Measurements from ENCODE around the gene DENND4B. TPM values are rescaled to one million over a fixed set of nuclear protein-coding genes. Genes with fewer than 3 reads are reported as not detected.

The DENND4B gene
- total and polyA plus RNA-seq, 9 of the 15 experiments (the other 6 are each of a cell fraction or from before 2014, with no cell fraction given): 9.5 to 80.5 (median 23.1) TPM

- TF ChIP-seq ZNF280A (IDR thresholded peaks at IDR 0.05; ENCODE audit: low read depth, partially characterized antibody) (no peak), ESRRA (IDR thresholded peaks at IDR 0.05; ENCODE audit: borderline replicate concordance, low read depth) (no peak), UBTF (IDR thresholded peaks at IDR 0.05; ENCODE audit: borderline replicate concordance in 1 of 2, low read depth in 2 of 2, low read length in 2 of 2) (0 out of 4 replicates have a peak, but pooled peaks of 1 of the 2 experiments have one; percentile 14), ERF (CRISPR knock-in tag; IDR thresholded peaks at IDR 0.05) (no peak), NFRKB (IDR thresholded peaks at IDR 0.05; ENCODE audit: low read depth) (no peak), CBFA2T3 (IDR thresholded peaks at IDR 0.05) (no peak), TBP (optimal IDR thresholded peaks at IDR 0.05; ENCODE audit: low read depth, low read length) (peak; percentile 28), GTF2A2 (tag; IDR thresholded peaks at IDR 0.05) (no peak), SMARCC2 (IDR thresholded peaks at IDR 0.05; ENCODE audit: low read depth) (no peak), GTF2B (IDR thresholded peaks at IDR 0.05; ENCODE audit: extremely low read depth, insufficient read length) (no peak), ATF7 (IDR thresholded peaks at IDR 0.05) (no peak), POU5F1 (IDR thresholded peaks at IDR 0.05; ENCODE audit: borderline replicate concordance, low read depth, low read length, partially characterized antibody) (no peak), ZNF584 (CRISPR knock-in tag; IDR thresholded peaks at IDR 0.05; ENCODE audit: low read depth) (no peak), PHB (CRISPR knock-in tag; IDR thresholded peaks at IDR 0.05) (no peak), MYC (IDR thresholded peaks at IDR 0.05; ENCODE audit: low read depth, low read length) (no peak), MYC (CRISPR knock-in tag; IDR thresholded peaks at IDR 0.05; ENCODE audit: borderline replicate concordance, low read depth) (no peak), NR1H2 (CRISPR knock-in tag; IDR thresholded peaks at IDR 0.05) (no peak), POLR2AphosphoS2 (IDR thresholded peaks at IDR 0.05; ENCODE audit: low read length) (no peak), ZNF57 (CRISPR knock-in tag; IDR thresholded peaks at IDR 0.05) (no peak), BHLHE40 (IDR thresholded peaks at IDR 0.05; ENCODE audit: low read length) (no peak), ARID2 (IDR thresholded peaks at IDR 0.05) (peak; percentile 32; the same call in 1 of the 2 replicates), ZNF408 (CRISPR knock-in tag; IDR thresholded peaks at IDR 0.05; ENCODE audit: low read depth) (no peak), RCOR1 (IDR thresholded peaks at IDR 0.05; ENCODE audit: borderline replicate concordance in 1 of 2, low read depth in 2 of 2, low read length in 2 of 2) (peak in 1 of 2 experiments; percentile 40; a peak in 1 of 4 replicates), ZC3H11A (IDR thresholded peaks at IDR 0.05; ENCODE audit: low read depth, low read length) (no peak), ZNF76 (CRISPR knock-in tag; IDR thresholded peaks at IDR 0.05; ENCODE audit: borderline replicate concordance) (no peak)
These were observed 31.9 kb upstream of the DENND4B start (continued) for GRCh38 chr1:153978274-153978909.

All from K562 (cell line).